Measurements from ENCODE around the gene NAV3.

Gene NAV3

GRCh38 chr12:78143717-78144116 is 313.0 kb downstream of the NAV3 start:
- H3K4me1 ChIP-seq (ENCODE audit: control insufficient read depth, insufficient read depth, low read depth, low read length), result no peaks in the 10 kb centered on the region
- H2AK5ac ChIP-seq (ENCODE audit: low read length, severe bottlenecking), result no peak overlapping the region
- no peak overlapping the region for H3K14ac ChIP-seq (ENCODE audit: low read length in 2 of 2)
- no peaks in the 10 kb centered on the region for H3K27me3 ChIP-seq (ENCODE audit: control insufficient read depth in 1 of 2, insufficient read depth in 1 of 2, low read length in 2 of 2)
- no peak overlapping the region for H2BK12ac ChIP-seq (ENCODE audit: low read length in 2 of 2)
- no peaks in the 10 kb centered on the region for H3K79me1 ChIP-seq (replicated peaks; ENCODE audit: low read length, poor library complexity, severe bottlenecking)
- no peak overlapping the region for H3K4me2 ChIP-seq (ENCODE audit: low read length, poor library complexity, severe bottlenecking)
- no peak overlapping the region for H3K27ac ChIP-seq (ENCODE audit: low read length, poor library complexity, severe bottlenecking)
- H3K18ac ChIP-seq (ENCODE audit: low read depth in 1 of 2, low read length in 2 of 2), result no peak overlapping the region
- H2AFZ ChIP-seq (ENCODE audit: low read depth, low read length), result no peak overlapping the region
- no peaks in the 10 kb centered on the region for H3K9me3 ChIP-seq (ENCODE audit: control insufficient read depth, low read length)
- H3K4me3 ChIP-seq (ENCODE audit: insufficient read depth in 1 of 2, low read depth in 1 of 2, low read length in 2 of 2), result no peak overlapping the region
- H2BK120ac ChIP-seq (ENCODE audit: low read depth, low read length), result no peak overlapping the region
- no peak overlapping the region for H2BK5ac ChIP-seq (ENCODE audit: low read depth, low read length, poor library complexity, severe bottlenecking)
- peaks cover 0 to 52% of the 10 kb centered on the region in 2 experiments for H3K36me3 ChIP-seq (ENCODE audit: control insufficient read depth in 1 of 2, insufficient read depth in 2 of 2, low read depth in 1 of 2, low read length in 2 of 2)
- H3K4ac ChIP-seq (ENCODE audit: low read depth in 1 of 2, low read length in 2 of 2), result no peak overlapping the region
- no peak overlapping the region for H4K8ac ChIP-seq (ENCODE audit: low read length)
- H3K23ac ChIP-seq (ENCODE audit: low read length in 2 of 2), result no peak overlapping the region
- no peak overlapping the region for H4K91ac ChIP-seq (ENCODE audit: low read length)
- H3K9ac ChIP-seq (ENCODE audit: low read length), result no peak overlapping the region
- no peak for DNase-seq
- no peak overlapping the region for H2BK15ac ChIP-seq (ENCODE audit: low read depth, poor library complexity, severe bottlenecking)

DNA sequence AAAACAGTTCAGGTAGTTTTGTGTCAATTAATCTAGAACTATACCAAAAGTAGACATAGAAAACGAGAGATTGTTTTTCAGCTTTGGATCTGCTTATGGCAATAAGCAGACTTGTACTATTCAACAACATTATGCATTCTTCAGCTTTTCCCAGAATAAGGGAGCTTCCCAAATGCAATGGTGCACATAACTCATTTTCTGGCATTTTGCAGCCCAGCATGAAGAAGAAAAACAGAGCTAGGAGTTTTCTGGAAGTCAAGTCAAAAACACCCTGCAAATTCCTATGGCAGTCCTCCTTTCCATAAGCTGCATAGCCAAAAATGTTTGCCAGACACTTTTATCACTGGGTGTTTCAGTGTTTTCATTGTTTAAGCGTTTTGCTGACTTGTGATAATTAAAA is 314.7 kb downstream of the NAV3 start:
- 83% methylated on average over 1 of the region's 2 CpGs for whole genome bisulfite sequencing
- no peaks in the 10 kb centered on the region for H3K27me3 ChIP-seq (ENCODE audit: control insufficient read depth in 1 of 2, insufficient read depth in 1 of 2, low read length in 2 of 2)
- H3K4me2 ChIP-seq (ENCODE audit: low read length, poor library complexity, severe bottlenecking), result no peak overlapping the region
- DNase-seq, result no peak
- H2AK5ac ChIP-seq (ENCODE audit: low read length, severe bottlenecking), result no peak overlapping the region
- H2BK120ac ChIP-seq (ENCODE audit: low read depth, low read length), result no peak overlapping the region
- no peak overlapping the region for H2BK5ac ChIP-seq (ENCODE audit: low read depth, low read length, poor library complexity, severe bottlenecking)
- no peak overlapping the region for H2AFZ ChIP-seq (ENCODE audit: low read depth, low read length)
- no peak overlapping the region for H3K4me3 ChIP-seq (ENCODE audit: insufficient read depth in 1 of 2, low read depth in 1 of 2, low read length in 2 of 2)
- H3K23ac ChIP-seq (ENCODE audit: low read length in 2 of 2), result no peak overlapping the region
- no peak overlapping the region for H3K4ac ChIP-seq (ENCODE audit: low read depth in 1 of 2, low read length in 2 of 2)
- H4K8ac ChIP-seq (ENCODE audit: low read length), result no peak overlapping the region
- no peak overlapping the region for H2BK12ac ChIP-seq (ENCODE audit: low read length in 2 of 2)
- no peak overlapping the region for H2BK15ac ChIP-seq (ENCODE audit: low read depth, poor library complexity, severe bottlenecking)
- no peak overlapping the region for H4K91ac ChIP-seq (ENCODE audit: low read length)
- H3K9ac ChIP-seq (ENCODE audit: low read length), result no peak overlapping the region
- no peak overlapping the region for H3K18ac ChIP-seq (ENCODE audit: low read depth in 1 of 2, low read length in 2 of 2)
- H3K27ac ChIP-seq (ENCODE audit: low read length, poor library complexity, severe bottlenecking), result no peak overlapping the region
- peaks cover 2% of the 10 kb centered on the region for H3K79me1 ChIP-seq (replicated peaks; ENCODE audit: low read length, poor library complexity, severe bottlenecking)
- no peaks in the 10 kb centered on the region for H3K9me3 ChIP-seq (ENCODE audit: control insufficient read depth, low read length)
- H3K4me1 ChIP-seq (ENCODE audit: control insufficient read depth, insufficient read depth, low read depth, low read length), result no peaks in the 10 kb centered on the region
- H3K14ac ChIP-seq (ENCODE audit: low read length in 2 of 2), result no peak overlapping the region
- peaks cover 0 to 46% of the 10 kb centered on the region in 2 experiments for H3K36me3 ChIP-seq (ENCODE audit: control insufficient read depth in 1 of 2, insufficient read depth in 2 of 2, low read depth in 1 of 2, low read length in 2 of 2)

DNA sequence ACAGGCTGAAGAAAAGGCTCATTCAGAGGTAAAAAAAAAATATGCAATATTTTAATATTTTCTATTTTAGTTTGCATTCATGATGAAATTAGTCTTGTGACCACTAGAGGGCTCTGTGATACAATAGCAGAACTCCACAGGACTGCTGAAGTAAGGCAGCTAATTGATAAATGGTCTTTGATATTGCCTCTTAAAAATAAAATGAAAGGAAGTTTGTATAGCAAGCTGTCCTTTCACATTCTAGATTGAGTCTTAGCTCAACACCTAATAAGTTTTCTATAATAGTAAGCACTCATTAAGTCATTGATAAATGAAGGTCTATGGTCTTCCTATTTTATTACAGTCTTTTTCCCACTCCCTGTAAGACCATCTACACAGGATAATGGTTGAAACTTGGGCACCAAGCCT is 315.7 kb downstream of the NAV3 start:
- Histone ChIP-seq H3K4me1 (ENCODE audit: control insufficient read depth, insufficient read depth, low read depth, low read length) (no peaks in the 10 kb centered on the region), H2BK120ac (ENCODE audit: low read depth, low read length) (no peak overlapping the region), H3K9me3 (ENCODE audit: control insufficient read depth, low read length) (no peaks in the 10 kb centered on the region), H2BK5ac (ENCODE audit: low read depth, low read length, poor library complexity, severe bottlenecking) (no peak overlapping the region), H3K4me2 (ENCODE audit: low read length, poor library complexity, severe bottlenecking) (no peak overlapping the region), H3K27me3 (ENCODE audit: control insufficient read depth in 1 of 2, insufficient read depth in 1 of 2, low read length in 2 of 2) (no peaks in the 10 kb centered on the region), H4K8ac (ENCODE audit: low read length) (no peak overlapping the region), H4K91ac (ENCODE audit: low read length) (no peak overlapping the region), H3K14ac (ENCODE audit: low read length in 2 of 2) (no peak overlapping the region), H3K9ac (ENCODE audit: low read length) (peak overlapping the region; percentile 2), H3K23ac (ENCODE audit: low read length in 2 of 2) (no peak overlapping the region), H3K4ac (ENCODE audit: low read depth in 1 of 2, low read length in 2 of 2) (no peak overlapping the region), H2BK12ac (ENCODE audit: low read length in 2 of 2) (no peak overlapping the region), H2AK5ac (ENCODE audit: low read length, severe bottlenecking) (no peak overlapping the region), H3K79me1 (replicated peaks; ENCODE audit: low read length, poor library complexity, severe bottlenecking) (peaks cover 2% of the 10 kb centered on the region), H3K36me3 (ENCODE audit: control insufficient read depth in 1 of 2, insufficient read depth in 2 of 2, low read depth in 1 of 2, low read length in 2 of 2) (peaks cover 0 to 47% of the 10 kb centered on the region in 2 experiments), H2AFZ (ENCODE audit: low read depth, low read length) (no peak overlapping the region), H2BK15ac (ENCODE audit: low read depth, poor library complexity, severe bottlenecking) (no peak overlapping the region), H3K18ac (ENCODE audit: low read depth in 1 of 2, low read length in 2 of 2) (no peak overlapping the region), H3K27ac (ENCODE audit: low read length, poor library complexity, severe bottlenecking) (no peak overlapping the region), H3K4me3 (ENCODE audit: insufficient read depth in 1 of 2, low read depth in 1 of 2, low read length in 2 of 2) (no peak overlapping the region)
- peak; percentile 50 for DNase-seq

DNA sequence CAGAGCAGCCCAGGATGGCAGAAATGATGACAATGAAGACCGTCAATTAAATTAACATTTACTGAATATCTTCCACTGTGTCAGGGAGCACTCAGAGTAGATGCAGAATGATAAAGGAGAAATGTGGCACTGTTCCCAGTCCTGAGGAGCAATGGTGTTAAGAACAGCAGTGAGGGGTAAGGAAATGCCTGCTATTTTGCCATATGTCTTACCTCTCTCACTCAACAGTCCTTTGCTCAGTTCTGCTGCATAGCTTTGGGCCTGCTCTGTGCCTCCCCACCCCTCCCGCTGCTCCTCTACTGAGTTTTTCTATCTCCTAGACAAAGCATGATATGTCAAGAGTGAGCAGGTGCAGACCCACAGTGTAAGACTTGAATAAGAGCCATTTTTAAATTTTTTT is 318.8 kb downstream of the NAV3 start:
- H3K79me1 ChIP-seq (replicated peaks; ENCODE audit: low read length, poor library complexity, severe bottlenecking), result peaks cover 2% of the 10 kb centered on the region
- H2BK15ac ChIP-seq (ENCODE audit: low read depth, poor library complexity, severe bottlenecking), result no peak overlapping the region
- no peaks in the 10 kb centered on the region for H3K27me3 ChIP-seq (ENCODE audit: control insufficient read depth in 1 of 2, insufficient read depth in 1 of 2, low read length in 2 of 2)
- peak overlapping the region in 1 of 2 experiments; percentile 22 for H3K18ac ChIP-seq (ENCODE audit: low read depth in 1 of 2, low read length in 2 of 2)
- H3K4me3 ChIP-seq (ENCODE audit: insufficient read depth in 1 of 2, low read depth in 1 of 2, low read length in 2 of 2), result no peak overlapping the region
- H2BK5ac ChIP-seq (ENCODE audit: low read depth, low read length, poor library complexity, severe bottlenecking), result no peak overlapping the region
- H2BK120ac ChIP-seq (ENCODE audit: low read depth, low read length), result no peak overlapping the region
- H3K14ac ChIP-seq (ENCODE audit: low read length in 2 of 2), result peak overlapping the region in 1 of 2 experiments; percentile 57
- no peak overlapping the region for H3K27ac ChIP-seq (ENCODE audit: low read length, poor library complexity, severe bottlenecking)
- H3K23ac ChIP-seq (ENCODE audit: low read length in 2 of 2), result no peak overlapping the region
- no peak overlapping the region for H3K9ac ChIP-seq (ENCODE audit: low read length)
- no peaks in the 10 kb centered on the region for H3K4me1 ChIP-seq (ENCODE audit: control insufficient read depth, insufficient read depth, low read depth, low read length)
- H3K36me3 ChIP-seq (ENCODE audit: control insufficient read depth in 1 of 2, insufficient read depth in 2 of 2, low read depth in 1 of 2, low read length in 2 of 2), result peaks cover 0 to 34% of the 10 kb centered on the region in 2 experiments
- H2BK12ac ChIP-seq (ENCODE audit: low read length in 2 of 2), result no peak overlapping the region
- no peak overlapping the region for H2AK5ac ChIP-seq (ENCODE audit: low read length, severe bottlenecking)
- no peaks in the 10 kb centered on the region for H3K9me3 ChIP-seq (ENCODE audit: control insufficient read depth, low read length)
- no CpG with 5 or more reads among the region's 2 CpGs for WGBS
- no peak overlapping the region for H2AFZ ChIP-seq (ENCODE audit: low read depth, low read length)
- no peak overlapping the region for H3K4ac ChIP-seq (ENCODE audit: low read depth in 1 of 2, low read length in 2 of 2)
- no peak overlapping the region for H4K91ac ChIP-seq (ENCODE audit: low read length)
- no peak overlapping the region for H4K8ac ChIP-seq (ENCODE audit: low read length)
- H3K4me2 ChIP-seq (ENCODE audit: low read length, poor library complexity, severe bottlenecking), result no peak overlapping the region
- DNase-seq, result no peak

All from mesenchymal stem cell (in vitro differentiated cells and primary cell).